Activated naive CD8-positive, alpha-beta T cell treated with anti-CD3 and anti-CD28 coated beads, Interleukin-2, amount 10 ng/mL, durations not matched to agents 7 days and 5 days (primary cell): ENCODE results near the gene ELOA2. TPM values are rescaled to one million over a fixed set of nuclear protein-coding genes. Genes with fewer than 3 reads are reported as not detected.
"Not testable (repeated sequence)": the region's sequence is repeated elsewhere in the genome, so short reads cannot be mapped to it uniquely, and the experiment has no call there.

Experiments
- ATAC-seq: fragments of 150-1000 bp; cut with Tn5 transposase; one replicate; pipeline ENCODE4 v1.10.0; 2021; ENCODE audit warnings: low read depth, moderate library complexity
- POLR2A ChIA-PET: fragments of 350-600 bp; sonication (Branson Sonifier 250); formaldehyde crosslinking; loops from one replicate; lab custom pipeline; 2021; ENCODE audit warnings: antibody characterized with exemption; lab: Charles Lee
- DNase-seq: peaks from one replicate; pipeline ENCODE4 v3.0.0; 2021
- H3K27ac Mint-ChIP-seq: one replicate; pipeline ENCODE4 v1.8.0; 2022; ENCODE audit warnings: mild to moderate bottlenecking, mixed read lengths
- H3K27me3 Mint-ChIP-seq: one replicate; pipeline ENCODE4 v1.8.0; 2022; ENCODE audit warnings: mild to moderate bottlenecking, moderate library complexity, mixed read lengths
- H3K36me3 Mint-ChIP-seq: one replicate; pipeline ENCODE4 v1.8.0; 2021; ENCODE audit warnings: mild to moderate bottlenecking, mixed read lengths
- H3K4me1 Mint-ChIP-seq: one replicate; pipeline ENCODE4 v1.8.0; 2021; ENCODE audit warnings: mixed read lengths
- H3K4me3 Mint-ChIP-seq: one replicate; pipeline ENCODE4 v1.8.0; 2022; ENCODE audit warnings: mild to moderate bottlenecking, moderate library complexity, mixed read lengths
- H3K9me3 Mint-ChIP-seq: one replicate; pipeline ENCODE4 v1.8.0; 2021; ENCODE audit warnings: mixed read lengths
- total RNA-seq, 2 experiments: library from RNA; stranded (reverse); gene quantifications; one replicate each; pipeline ENCODE4 v1.2.3, GENCODE V29; 2021

The ELOA2 gene
- total RNA-seq, 2 experiments from 2014 or later, result not detected

GRCh38 chr18:47032945-47033344 is 2.5 kb downstream of the ELOA2 start:
- H3K9me3 Mint-ChIP-seq, result no peaks in the 10 kb centered on the region
- H3K36me3 Mint-ChIP-seq, result no peaks in the 10 kb centered on the region
- ATAC-seq (no peak), DNase-seq (no peak)
- peaks cover 2% of the 10 kb centered on the region for H3K27me3 Mint-ChIP-seq
- H3K4me1 Mint-ChIP-seq, result no peaks in the 10 kb centered on the region
- POLR2A ChIA-PET, result no interaction called here
- no peak overlapping the region for H3K4me3 Mint-ChIP-seq
- no peak overlapping the region for H3K27ac Mint-ChIP-seq

GRCh38 chr18:47030887-47031286 is 4.5 kb downstream of the ELOA2 start:
- POLR2A ChIA-PET, ATAC-seq, H3K27ac Mint-ChIP-seq, H3K36me3 Mint-ChIP-seq, H3K4me1 Mint-ChIP-seq, DNase-seq, H3K4me3 Mint-ChIP-seq, H3K9me3 Mint-ChIP-seq, H3K27me3 Mint-ChIP-seq: not testable (repeated sequence)

- H3K4me3 Mint-ChIP-seq, H3K9me3 Mint-ChIP-seq, DNase-seq, H3K36me3 Mint-ChIP-seq, H3K4me1 Mint-ChIP-seq, H3K27me3 Mint-ChIP-seq, H3K27ac Mint-ChIP-seq, POLR2A ChIA-PET: not testable (repeated sequence)
- ATAC-seq, result peak; percentile 10
Measured at GRCh38 chr18:47029684-47030353, 5.6 kb downstream of the ELOA2 start.

GRCh38 chr18:47028738-47029137 is 6.7 kb downstream of the ELOA2 start:
- H3K4me1 Mint-ChIP-seq, H3K9me3 Mint-ChIP-seq, DNase-seq, H3K27ac Mint-ChIP-seq, ATAC-seq, POLR2A ChIA-PET, H3K36me3 Mint-ChIP-seq, H3K27me3 Mint-ChIP-seq, H3K4me3 Mint-ChIP-seq: not testable (repeated sequence)

GRCh38 chr18:47025557-47026174 is 9.8 kb downstream of the ELOA2 start:
- H3K9me3 Mint-ChIP-seq, H3K4me3 Mint-ChIP-seq, H3K36me3 Mint-ChIP-seq, H3K27ac Mint-ChIP-seq, DNase-seq, H3K4me1 Mint-ChIP-seq, H3K27me3 Mint-ChIP-seq, POLR2A ChIA-PET, ATAC-seq: not testable (repeated sequence)

GRCh38 chr18:47023769-47024465 is 11.5 kb downstream of the ELOA2 start:
- H3K36me3 Mint-ChIP-seq, ATAC-seq, H3K9me3 Mint-ChIP-seq, H3K27me3 Mint-ChIP-seq, DNase-seq, H3K4me1 Mint-ChIP-seq, H3K4me3 Mint-ChIP-seq, H3K27ac Mint-ChIP-seq, POLR2A ChIA-PET: not testable (repeated sequence)

- ATAC-seq, H3K4me1 Mint-ChIP-seq, DNase-seq, H3K4me3 Mint-ChIP-seq, H3K27me3 Mint-ChIP-seq, H3K27ac Mint-ChIP-seq, H3K9me3 Mint-ChIP-seq, POLR2A ChIA-PET, H3K36me3 Mint-ChIP-seq: not testable (repeated sequence)
Measured at GRCh38 chr18:47022821-47023220, 12.6 kb downstream of the ELOA2 start.

- H3K4me1 Mint-ChIP-seq, H3K4me3 Mint-ChIP-seq, H3K27ac Mint-ChIP-seq, POLR2A ChIA-PET, H3K9me3 Mint-ChIP-seq, H3K27me3 Mint-ChIP-seq, ATAC-seq, DNase-seq, H3K36me3 Mint-ChIP-seq: not testable (repeated sequence)
Measured at GRCh38 chr18:47020757-47021156, 14.7 kb downstream of the ELOA2 start.

GRCh38 chr18:47019870-47020269 is 15.6 kb downstream of the ELOA2 start:
- H3K9me3 Mint-ChIP-seq, H3K27me3 Mint-ChIP-seq, DNase-seq, POLR2A ChIA-PET, H3K4me1 Mint-ChIP-seq, H3K27ac Mint-ChIP-seq, ATAC-seq, H3K36me3 Mint-ChIP-seq, H3K4me3 Mint-ChIP-seq: not testable (repeated sequence)

Other genes starting within 250 kb of the ELOA2 start
- gene PIAS2, start 118.1 kb downstream of the ELOA2 start, total RNA-seq, result 10 to 100 TPM; 34.4 to 34.6 TPM
- under 1 TPM; 0.43 to 0.58 TPM for gene KATNAL2, start 118.0 kb downstream of the ELOA2 start, total RNA-seq
- gene HDHD2, start 114.9 kb upstream of the ELOA2 start, total RNA-seq, result 10 to 100 TPM; 37.6 to 42.2 TPM
- 10 to 100 TPM; 10.8 to 11.0 TPM for gene IER3IP1, start 140.7 kb upstream of the ELOA2 start, total RNA-seq
- not detected for gene SKOR2, start 216.0 kb upstream of the ELOA2 start, total RNA-seq